Measurements from ENCODE around the gene ZNF354B.

Gene ZNF354B

GRCh38 chr5:178854284-178854683 is 5.5 kb upstream of the ZNF354B start:
- TF ChIP-seq NFIC (IDR thresholded peaks at IDR 0.05): no peak

- TF ChIP-seq TEAD4 (IDR thresholded peaks at IDR 0.05): no peak
Measured at GRCh38 chr5:178861627-178862026, 1.9 kb downstream of the ZNF354B start.

DNA sequence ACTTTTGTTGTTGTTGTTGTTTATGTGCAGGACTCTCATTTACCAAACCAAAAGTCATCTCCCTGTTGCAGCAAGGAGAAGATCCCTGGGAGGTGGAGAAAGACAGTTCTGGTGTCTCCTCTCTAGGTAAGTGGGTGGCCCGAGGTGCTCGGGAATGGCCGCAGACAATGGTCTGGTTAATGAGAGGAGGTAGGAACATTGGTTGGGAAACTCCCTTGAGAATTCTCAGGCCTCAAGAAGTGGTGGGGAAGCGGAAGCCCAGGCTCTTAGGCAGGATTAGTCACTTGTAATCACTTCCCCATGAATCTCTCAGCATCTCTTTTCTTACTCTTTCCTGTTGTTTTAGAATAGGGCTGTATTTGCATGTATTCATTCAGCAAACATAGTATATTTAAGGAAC is 7.2 kb downstream of the ZNF354B start:
- TF ChIP-seq FOXM1 (IDR thresholded peaks at IDR 0.05; ENCODE audit: borderline replicate concordance, low read depth) (no peak), NFIC (IDR thresholded peaks at IDR 0.05) (no peak), ZBTB7A (IDR thresholded peaks at IDR 0.05; ENCODE audit: low read depth) (no peak), MAX (IDR thresholded peaks at IDR 0.05) (no peak), REST (IDR thresholded peaks at IDR 0.05; ENCODE audit: low read depth) (no peak), CEBPB (IDR thresholded peaks at IDR 0.05) (no peak), EGR1 (IDR thresholded peaks at IDR 0.05) (no peak), YY1 (IDR thresholded peaks at IDR 0.05; ENCODE audit: low read depth) (no peak), CREB1 (IDR thresholded peaks at IDR 0.05; ENCODE audit: low read depth) (no peak), RAD21 (IDR thresholded peaks at IDR 0.05; ENCODE audit: low read depth) (no peak), TAF1 (IDR thresholded peaks at IDR 0.05; ENCODE audit: low read depth) (no peak), TCF12 (IDR thresholded peaks at IDR 0.05; ENCODE audit: low read depth) (no peak), TEAD4 (IDR thresholded peaks at IDR 0.05) (no peak), EP300 (IDR thresholded peaks at IDR 0.05; ENCODE audit: borderline replicate concordance) (no peak)
- TF ChIP-seq, protein P1, sequence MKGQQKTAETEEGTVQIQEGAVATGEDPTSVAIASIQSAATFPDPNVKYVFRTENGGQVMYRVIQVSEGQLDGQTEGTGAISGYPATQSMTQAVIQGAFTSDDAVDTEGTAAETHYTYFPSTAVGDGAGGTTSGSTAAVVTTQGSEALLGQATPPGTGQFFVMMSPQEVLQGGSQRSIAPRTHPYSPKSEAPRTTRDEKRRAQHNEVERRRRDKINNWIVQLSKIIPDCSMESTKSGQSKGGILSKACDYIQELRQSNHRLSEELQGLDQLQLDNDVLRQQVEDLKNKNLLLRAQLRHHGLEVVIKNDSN (IDR thresholded peaks at IDR 0.05): no peak

- TF ChIP-seq NFIC (IDR thresholded peaks at IDR 0.05) (no peak), YY1 (IDR thresholded peaks at IDR 0.05; ENCODE audit: low read depth) (no peak)
Measured at GRCh38 chr5:178869577-178869976, 9.8 kb downstream of the ZNF354B start.

- no peak for TF ChIP-seq CREB1 (IDR thresholded peaks at IDR 0.05; ENCODE audit: low read depth)
- TF ChIP-seq ZBTB7A (IDR thresholded peaks at IDR 0.05; ENCODE audit: low read depth): no peak
- no peak for TF ChIP-seq REST (IDR thresholded peaks at IDR 0.05; ENCODE audit: low read depth)
- no peak for TF ChIP-seq EGR1 (IDR thresholded peaks at IDR 0.05)
- no peak for TF ChIP-seq MAX (IDR thresholded peaks at IDR 0.05)
Measured at GRCh38 chr5:178870411-178870810, 10.7 kb downstream of the ZNF354B start.

GRCh38 chr5:178872302-178872701 is 12.5 kb downstream of the ZNF354B start:
- TF ChIP-seq TCF12 (IDR thresholded peaks at IDR 0.05; ENCODE audit: low read depth) (no peak), CREB1 (IDR thresholded peaks at IDR 0.05; ENCODE audit: low read depth) (no peak), RAD21 (IDR thresholded peaks at IDR 0.05; ENCODE audit: low read depth) (no peak)

GRCh38 chr5:178883815-178884430 is 24.2 kb downstream of the ZNF354B start:
- TF ChIP-seq EP300 (IDR thresholded peaks at IDR 0.05; ENCODE audit: borderline replicate concordance): no peak
- TF ChIP-seq RAD21 (IDR thresholded peaks at IDR 0.05; ENCODE audit: low read depth): no peak
- TF ChIP-seq, protein P1 (IDR thresholded peaks at IDR 0.05): no peak

All from Ishikawa (cell line).